ENCODE data around the gene FCGR3A. TPM values are rescaled to one million over a fixed set of nuclear protein-coding genes. Genes with fewer than 3 reads are reported as not detected.
A peak's percentile ranks its signal among the peaks of the same experiment; 100 is the strongest.
"Not testable (repeated sequence)": the region's sequence is repeated elsewhere in the genome, so short reads cannot be mapped to it uniquely, and the experiment has no call there.

The FCGR3A gene
- total and polyA plus RNA-seq, 2 of the 4 experiments (the other 2 are of a cell fraction): not detected

DNA sequence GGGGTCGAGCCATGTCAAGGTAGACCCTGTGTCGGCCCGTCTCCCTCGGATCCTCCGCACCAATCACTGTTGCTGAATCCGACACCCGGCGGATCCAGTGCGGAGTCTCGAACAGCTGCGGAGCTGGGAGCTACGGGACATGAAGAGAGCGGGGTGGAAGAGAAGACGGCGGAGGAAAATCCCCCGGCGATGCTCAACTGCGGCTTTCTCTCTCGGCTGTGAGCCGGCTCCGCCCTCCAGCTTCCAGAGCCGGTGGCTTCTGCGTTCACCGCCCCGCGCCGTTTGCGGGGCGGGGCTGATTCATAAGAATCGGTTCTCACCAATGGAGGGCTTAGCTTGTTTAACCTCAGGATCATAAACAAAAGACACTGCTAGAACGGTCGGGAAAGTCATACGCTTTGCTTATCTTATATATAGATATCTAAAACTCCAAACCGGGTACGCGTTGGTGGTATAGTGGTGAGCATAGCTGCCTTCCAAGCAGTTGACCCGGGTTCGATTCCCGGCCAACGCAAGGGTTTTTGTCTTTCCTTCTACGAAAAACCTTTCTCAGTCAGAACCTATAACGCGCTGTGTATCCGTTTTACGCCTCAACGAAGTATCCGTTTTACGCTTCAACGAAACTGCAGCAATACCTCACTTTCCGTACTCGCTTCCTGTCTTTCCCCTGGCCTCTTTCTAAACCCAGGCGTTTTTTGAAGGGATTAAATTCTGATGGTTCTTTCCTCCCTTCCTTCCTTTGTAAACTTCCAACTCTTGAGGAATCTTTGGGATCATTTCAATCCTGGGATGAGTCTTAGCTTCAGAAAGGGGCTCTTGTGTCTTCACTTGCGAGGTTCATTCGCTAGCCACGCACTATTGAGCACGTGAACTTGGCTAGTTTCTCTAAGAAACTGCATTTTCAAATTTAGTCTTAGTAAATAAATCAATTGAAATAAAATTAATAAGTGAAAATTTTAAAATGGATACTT is 18.7 kb downstream of the FCGR3A start:
- H3K18ac ChIP-seq (ENCODE audit: low read depth, low read length); H3K9me1 ChIP-seq (ENCODE audit: insufficient read depth, low read length); H4K20me1 ChIP-seq (ENCODE audit: insufficient read depth, low read length); BruUV-seq (replicated peaks); H3K4ac ChIP-seq (ENCODE audit: low read depth, low read length); H3K23ac ChIP-seq (ENCODE audit: low read depth, low read length); H3K4me1 ChIP-seq (ENCODE audit: control insufficient read depth, insufficient read depth, low read length); H3K9me3 ChIP-seq (ENCODE audit: control insufficient read depth, insufficient read depth, low read length); intact Hi-C loops (cut with micrococcal nuclease); H4K5ac ChIP-seq (ENCODE audit: low read depth, low read length); H2BK120ac ChIP-seq (ENCODE audit: low read depth, low read length); H3K79me1 ChIP-seq (ENCODE audit: low read depth in 1 of 2, low read length in 2 of 2); dilution Hi-C loops (cut with HindIII; ENCODE audit: low sequenced_read_pairs, unreplicated experiment); H4K8ac ChIP-seq (ENCODE audit: low read depth in 2 of 2, low read length in 2 of 2); H3K14ac ChIP-seq (replicated peaks; ENCODE audit: low read depth, low read length); H2BK15ac ChIP-seq (ENCODE audit: low read depth, low read length); H2AK5ac ChIP-seq (ENCODE audit: low read depth, low read length); H3K36me3 ChIP-seq (ENCODE audit: control insufficient read depth, insufficient read depth, low read length); H2AK9ac ChIP-seq (replicated peaks; ENCODE audit: low read depth, low read length, poor library complexity); H4K91ac ChIP-seq (ENCODE audit: insufficient read depth, low read depth, low read length); H3K27me3 ChIP-seq (ENCODE audit: control insufficient read depth, insufficient read depth, low read length); in situ Hi-C loops (cut with MboI; ENCODE audit: low sequenced_read_pairs); H2BK20ac ChIP-seq (ENCODE audit: low read depth, low read length): not testable (repeated sequence)
- H3K4me3 ChIP-seq (ENCODE audit: insufficient read depth, low read depth, low read length): peak overlapping the region; percentile 69
- peak overlapping the region; percentile 21 for H2BK5ac ChIP-seq (ENCODE audit: low read depth, low read length, poor library complexity, severe bottlenecking)
- 0 out of 2 replicates have a peak overlapping the region, but pooled peaks have one; percentile 28 for H3K56ac ChIP-seq (ENCODE audit: extremely low read depth, insufficient read depth, low read length)
- peak overlapping the region; percentile 30 for H3K27ac ChIP-seq (ENCODE audit: insufficient read depth, low read length)
- peak overlapping the region; percentile 83 for H2AFZ ChIP-seq (replicated peaks; ENCODE audit: low read length, poor library complexity)
- peak overlapping the region; percentile 47 for H3K9ac ChIP-seq (ENCODE audit: low read depth, low read length)
- TF ChIP-seq FOS (IDR thresholded peaks at IDR 0.05; ENCODE audit: low read depth, low read length) (peak; percentile 93), CHD1 (IDR thresholded peaks at IDR 0.05; ENCODE audit: low read depth, low read length) (peak; percentile 38; the same call in 1 of the 2 replicates)
- POLR2A ChIA-PET (ENCODE audit: unreplicated experiment): interaction anchor here (0.6 kb wide), 1 partner anchor 196 kb away, joined by 4 read pairs; no protein-coding TSS in a partner anchor
- WGBS, 2 experiments (ENCODE audit: extremely low coverage in 2 of 2, insufficient read length in 1 of 2): 0% methylated on average over 8 of the region's 56 CpGs; no CpG with 5 or more reads in 1 of the 2 experiments
- CTCF ChIA-PET: interaction anchor here (1.0 kb wide), 1 partner anchor 208 kb away, joined by 10 read pairs; no protein-coding TSS in a partner anchor
- peak overlapping the region; percentile 49 for H3K4me2 ChIP-seq (ENCODE audit: low read depth, low read length)
- ATAC-seq (ENCODE audit: low read depth): peak; percentile 92
- peak; percentile 95 for DNase-seq

Data from IMR-90 (cell line).